Amniotic stem cell (primary cell): ENCODE data around the gene PDE8B.

Source experiments
- DNase-seq: peaks from one replicate; lab custom pipeline; 2025; lab: John Stamatoyannopoulos, UW

Gene PDE8B

DNA sequence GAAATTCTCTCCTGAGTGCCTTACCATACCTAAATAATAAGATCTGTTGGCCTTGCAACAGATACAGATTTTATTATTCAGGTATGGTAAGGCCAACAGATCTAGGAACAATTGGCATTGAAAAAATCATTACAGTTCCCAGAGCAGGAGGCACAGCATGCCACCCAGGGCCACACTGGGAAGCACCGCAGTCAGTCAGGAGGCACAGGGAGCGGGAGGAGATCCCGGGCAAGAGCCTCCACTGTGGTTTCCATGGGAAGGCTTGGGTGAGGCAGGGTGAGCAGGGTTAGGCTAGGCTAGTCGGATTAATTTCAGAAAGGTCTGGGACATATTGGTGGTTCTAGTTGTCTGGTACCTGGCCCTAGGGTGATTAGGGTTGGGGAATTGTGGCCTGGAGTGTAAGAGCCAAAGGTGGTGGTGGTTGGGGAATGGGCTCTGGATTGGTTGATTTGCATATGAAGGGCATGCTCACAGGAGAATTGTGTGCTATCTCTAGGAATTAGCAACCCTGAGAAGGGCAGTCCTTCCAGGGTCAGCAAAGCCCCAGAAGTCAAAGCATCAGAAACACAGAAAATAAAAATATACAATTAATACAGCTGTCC lies 111.4 kb downstream of the PDE8B start:
- no peak for DNase-seq

DNA sequence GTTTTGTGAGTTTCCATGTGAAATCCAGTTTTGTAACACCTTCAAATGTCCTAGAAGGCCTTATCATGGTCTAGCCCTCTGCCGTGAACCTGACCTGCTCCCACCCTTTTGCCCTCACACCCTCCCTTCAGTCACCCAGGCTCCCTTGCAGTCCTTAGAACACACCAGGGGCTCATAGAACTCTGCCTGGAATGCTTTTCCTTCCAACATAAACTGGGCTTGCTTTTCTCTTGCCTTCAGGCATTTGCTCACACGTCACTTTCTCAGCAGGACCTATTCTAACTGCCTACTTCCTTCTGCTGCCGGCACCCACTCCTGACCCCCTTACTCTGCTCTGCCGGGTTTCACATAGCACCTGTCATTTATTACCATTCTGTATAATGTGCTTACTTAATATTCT lies 111.9 kb downstream of the PDE8B start:
- no peak for DNase-seq

DNA sequence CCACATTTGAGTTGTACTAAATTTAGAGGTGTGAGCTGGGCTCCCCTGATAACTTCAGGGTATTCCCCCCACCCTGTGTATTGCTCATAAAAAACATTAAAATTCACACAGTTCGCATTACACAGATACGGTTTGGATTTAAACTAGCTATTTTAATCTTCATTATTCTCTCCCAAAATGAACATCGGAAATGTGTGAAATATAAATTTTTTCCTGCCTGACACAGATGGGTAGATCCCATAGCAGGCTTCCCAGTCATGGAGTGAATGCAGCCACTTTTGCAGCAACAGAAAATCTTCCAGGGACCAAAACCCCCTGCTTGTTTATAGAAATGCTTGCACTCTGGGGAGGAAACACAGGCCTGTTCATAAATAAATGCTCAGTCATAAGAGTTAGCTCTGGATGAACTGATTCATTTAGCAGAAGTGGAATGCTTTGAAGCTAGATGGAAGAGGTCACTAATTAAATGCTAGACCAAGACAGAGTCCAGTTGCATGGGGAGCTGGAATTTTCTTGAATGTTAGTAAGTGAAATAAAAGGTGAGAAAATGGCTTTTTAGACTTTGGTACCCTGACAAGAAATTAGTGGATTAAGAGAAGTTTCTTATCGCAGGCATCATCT lies 115.6 kb downstream of the PDE8B start:
- no peak for DNase-seq

DNA sequence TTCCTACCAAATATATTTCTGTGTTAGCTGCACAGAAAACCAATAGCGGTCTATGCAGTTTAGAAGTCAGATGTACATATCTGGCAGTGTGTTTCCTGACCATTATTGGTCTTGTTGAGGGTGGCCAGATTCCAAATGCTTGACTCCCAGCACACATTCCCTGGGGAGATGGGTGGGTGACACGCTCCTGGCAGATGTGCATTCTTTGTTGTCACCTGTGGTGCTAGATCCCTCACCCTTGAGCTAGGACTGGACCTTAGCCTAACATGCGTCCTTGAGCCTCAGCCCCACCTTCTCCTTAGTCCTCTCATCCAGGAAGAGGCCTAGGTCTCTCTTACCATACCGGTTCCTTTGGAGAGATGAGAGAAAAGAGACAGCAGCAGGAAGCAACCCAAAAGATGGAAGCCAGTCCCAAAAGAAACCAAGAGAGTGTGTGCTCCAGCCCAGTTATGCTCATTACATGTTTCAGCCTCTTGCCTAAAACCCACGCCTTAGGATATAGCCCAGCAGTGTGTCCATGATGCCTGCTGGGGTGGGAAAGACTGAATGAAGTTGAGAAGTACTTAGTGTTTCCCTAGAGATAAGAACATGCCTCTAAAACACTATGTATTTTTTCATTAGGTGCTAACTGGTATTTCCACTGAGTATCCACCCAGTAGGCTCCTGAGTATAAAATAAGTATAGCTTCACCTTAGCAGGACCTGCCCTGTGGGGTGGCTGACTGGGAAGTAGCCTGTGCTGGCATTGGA lies 116.7 kb downstream of the PDE8B start:
- DNase-seq, result no peak

DNA sequence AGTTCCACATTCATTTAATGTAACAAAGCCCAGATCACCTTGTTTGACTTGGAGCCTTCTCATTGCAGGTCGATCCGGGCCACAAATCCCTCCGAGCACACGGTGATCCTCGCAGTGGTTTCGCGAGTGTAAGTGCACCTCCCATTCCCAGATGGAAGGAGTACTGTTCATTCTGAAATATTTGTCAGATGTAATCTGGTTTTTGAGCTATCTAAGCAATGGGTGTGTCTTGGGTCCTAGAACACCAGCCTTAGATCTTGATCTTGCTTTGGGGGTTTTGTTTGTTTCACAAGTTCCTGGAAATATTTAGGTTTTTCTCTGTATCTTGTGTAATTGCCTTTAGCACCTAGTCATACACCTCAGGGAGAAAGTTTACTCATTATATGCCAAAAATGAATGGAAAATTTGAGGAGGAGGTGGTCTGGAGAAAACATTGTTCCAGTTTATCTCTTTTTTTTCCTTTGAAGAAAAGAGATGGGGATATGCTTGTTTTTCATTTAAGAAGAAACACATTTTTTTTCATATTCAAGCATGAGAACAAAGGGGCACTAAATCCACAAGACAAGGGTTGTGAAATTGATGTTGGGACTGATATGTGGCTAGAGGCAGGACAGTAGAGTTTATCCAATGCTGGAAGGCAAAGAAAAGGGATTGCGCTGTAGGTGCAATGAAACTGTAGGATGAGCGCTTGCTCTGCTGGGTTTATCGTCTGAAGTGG lies 118.6 kb downstream of the PDE8B start:
- no peak for DNase-seq

DNA sequence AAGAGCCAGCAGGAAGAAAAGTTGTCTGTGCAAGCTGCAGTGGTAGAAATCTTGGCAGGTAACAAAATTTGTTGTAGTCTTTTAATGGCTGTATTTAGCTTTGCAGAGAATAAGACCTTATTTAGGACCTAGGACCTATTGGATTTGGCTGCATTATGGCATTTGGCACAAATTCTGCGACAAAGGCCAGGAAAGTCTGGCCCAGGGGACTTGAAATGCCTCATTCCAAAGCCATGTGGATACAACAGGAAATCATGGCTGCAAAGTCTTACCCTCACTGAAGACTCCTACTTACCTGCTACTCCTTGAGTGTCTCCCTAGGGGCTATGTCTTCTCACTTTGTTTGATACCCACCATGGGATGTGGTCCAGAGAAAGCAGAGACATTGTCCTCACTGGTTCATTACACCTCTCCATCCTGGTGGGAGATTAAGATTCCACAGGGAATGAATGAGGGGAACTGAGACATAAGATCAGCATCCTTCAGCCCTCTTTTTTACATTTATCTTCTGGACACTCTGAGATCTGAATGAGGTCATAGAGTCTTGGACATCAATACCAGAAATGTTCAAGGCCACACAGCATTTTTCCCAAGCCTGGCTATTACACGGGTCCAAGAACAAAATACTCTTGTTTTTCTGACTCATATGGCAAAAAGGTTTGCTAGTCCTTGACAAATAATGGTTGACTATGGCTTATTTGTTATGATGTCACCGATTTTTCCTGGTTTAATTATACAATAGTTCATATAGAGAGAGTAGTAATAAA lies 119.4 kb downstream of the PDE8B start:
- DNase-seq, result no peak

DNA sequence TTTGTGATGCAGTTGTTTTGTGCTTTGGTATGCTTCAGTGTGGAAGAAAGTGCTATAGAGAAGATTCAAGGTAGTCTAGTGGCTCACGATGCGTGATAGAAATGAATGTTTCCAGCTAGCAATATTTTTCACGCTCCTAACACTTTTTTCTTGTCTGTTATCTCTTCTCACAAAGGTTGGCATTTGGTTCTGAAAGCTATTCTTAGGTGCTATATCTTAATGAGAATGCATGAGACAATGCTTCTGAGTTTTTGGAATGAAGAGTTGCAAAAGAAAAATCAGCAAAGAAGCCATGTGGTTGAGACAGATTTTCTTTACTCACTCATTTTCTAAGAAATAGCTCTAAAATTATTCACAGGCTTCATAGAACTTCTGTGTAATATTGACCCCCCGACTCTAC lies 122.6 kb downstream of the PDE8B start:
- no peak for DNase-seq

DNA sequence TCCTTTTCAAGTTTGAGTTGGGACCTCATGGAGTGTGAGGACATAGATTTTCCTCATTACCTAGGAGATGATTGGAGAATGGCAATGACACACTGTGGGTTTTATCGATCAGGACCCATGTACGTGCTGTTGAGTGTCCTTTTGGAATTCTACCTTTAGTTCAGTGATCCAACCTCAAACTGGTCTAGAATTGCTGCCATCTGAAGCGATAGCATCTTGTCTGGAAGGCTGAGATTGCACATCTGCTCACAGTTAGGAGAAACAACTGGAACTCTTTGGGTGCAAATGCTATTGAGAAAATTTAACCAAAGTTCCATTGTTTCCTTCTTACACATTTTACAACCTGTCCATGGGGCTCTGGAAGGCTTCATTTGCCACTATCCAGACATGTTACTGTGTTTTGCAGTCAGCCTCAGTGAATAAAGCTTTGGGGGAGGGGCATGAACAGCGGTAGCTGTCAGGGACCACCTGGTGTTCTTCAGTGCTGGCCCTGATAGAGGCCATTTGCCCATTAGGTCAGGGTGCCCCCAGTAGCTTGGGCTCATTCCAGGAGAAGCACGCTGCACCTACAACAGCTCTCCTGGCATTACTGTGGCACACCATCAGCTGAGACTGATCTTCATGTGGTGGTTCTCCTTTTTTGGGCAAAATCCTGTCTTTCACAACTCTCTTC lies 123.1 kb downstream of the PDE8B start:
- DNase-seq, result no peak

DNA sequence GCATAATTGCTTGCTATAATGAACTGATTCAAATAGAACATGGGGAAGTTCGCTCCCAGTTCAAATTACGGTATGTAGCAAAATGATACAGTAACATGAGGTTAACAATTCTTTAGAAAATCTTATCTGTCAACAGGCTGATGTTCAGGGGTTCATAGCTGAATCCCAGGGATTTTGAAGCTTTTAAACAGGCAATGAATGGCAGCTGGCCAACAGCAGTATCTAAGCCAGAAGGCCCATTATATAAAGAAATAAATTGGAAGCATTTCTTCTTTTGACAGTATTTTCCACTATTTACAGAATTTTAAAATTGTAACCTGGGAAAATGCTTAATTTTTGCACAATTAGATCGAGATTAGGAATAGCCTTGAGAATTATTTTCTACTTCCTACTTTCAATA lies 126.8 kb downstream of the PDE8B start:
- DNase-seq, result no peak

DNA sequence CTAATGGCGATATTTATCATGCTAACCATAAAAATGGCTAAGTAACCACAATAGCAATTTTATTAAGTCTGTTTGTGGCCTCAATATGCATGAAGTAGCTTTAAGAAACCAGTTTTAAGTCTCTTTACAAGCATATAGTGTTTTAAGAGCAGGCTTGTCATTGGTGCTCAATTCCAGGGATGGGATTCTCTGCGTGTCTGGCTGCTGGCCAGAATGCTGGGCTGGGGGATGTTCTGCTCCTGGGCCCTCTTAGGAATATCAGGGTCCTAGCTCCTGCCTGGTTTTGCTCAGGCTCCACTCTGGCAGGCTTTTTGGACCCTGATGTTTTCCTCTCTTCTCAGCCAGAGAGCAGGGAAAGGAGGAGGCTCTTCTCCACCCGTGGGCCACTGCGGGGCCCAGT lies 127.2 kb downstream of the PDE8B start:
- no peak for DNase-seq

DNA sequence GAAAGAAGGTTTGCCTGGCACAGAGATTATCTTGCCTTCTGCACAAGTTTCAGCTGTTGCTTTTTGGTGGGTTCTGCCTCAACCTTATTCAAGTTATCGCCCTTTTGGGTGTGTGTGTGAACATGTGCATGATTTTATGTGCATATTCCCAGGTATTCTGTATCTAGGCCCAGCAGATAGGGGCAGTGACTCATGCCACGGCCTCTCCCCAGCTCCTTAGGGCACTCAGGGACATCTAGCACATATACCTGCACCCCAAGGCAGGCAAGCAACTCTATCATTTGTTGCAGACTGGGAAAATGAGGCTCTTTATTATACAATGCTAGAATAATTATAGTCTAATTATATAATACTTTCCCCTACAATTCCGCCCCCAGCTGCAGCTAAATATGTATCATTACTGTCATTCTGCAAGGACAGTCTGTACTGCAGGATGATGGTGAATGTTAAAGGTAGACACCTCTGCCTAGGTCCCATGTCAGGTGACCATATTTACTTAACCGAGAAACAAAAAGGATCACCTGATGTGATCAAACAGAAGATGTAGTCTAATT lies 128.9 kb downstream of the PDE8B start:
- DNase-seq, result no peak

DNA sequence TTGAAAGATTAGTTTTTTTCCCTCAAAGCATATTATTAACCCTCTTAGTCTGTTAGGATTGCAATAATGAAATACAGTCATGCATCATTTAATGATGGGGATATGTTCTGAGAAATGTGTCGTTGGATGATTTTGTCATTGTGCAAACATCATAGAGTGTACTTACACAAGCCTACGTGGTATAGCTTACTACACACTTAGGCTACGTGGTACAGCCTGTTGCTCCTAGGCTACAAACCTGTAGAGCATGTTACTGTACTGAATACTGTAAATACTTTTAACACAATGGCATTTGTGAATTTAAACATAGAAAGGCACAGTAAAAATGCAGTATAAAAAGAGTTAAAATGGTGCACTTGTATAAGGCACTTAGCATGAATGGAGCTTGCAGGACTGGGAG lies 132.7 kb downstream of the PDE8B start:
- no peak for DNase-seq

DNA sequence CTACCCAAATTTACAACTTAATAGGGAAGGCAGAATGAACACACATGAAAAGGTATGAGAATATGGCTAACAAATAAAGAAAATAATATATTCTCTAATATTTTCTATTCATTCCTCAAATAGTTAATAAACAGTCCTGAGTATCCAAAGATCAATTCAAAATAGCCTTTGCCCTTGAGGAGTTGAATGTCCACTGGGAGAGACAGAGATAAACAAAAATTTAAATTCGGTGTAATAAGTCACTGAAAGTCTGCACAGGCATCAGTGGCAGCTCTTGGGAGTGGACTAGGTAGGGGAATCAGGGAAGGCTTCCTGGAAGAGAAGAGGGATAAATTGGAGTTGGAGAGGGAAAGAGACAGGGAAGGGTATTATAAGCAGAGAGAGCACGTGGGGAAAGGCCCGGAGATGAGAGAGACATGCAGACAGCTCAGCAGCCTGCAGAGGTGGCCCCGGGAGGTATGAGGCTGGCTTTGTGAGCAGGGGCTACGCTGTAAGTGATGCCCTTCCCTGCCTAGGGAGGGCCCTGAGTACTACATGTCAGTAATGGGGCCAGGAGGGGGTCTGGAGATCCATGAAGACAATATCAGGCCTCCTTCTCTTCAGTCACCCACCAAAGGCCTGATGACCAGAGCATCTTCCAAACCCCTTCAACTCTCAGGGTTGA lies 137.1 kb downstream of the PDE8B start:
- DNase-seq, result no peak

DNA sequence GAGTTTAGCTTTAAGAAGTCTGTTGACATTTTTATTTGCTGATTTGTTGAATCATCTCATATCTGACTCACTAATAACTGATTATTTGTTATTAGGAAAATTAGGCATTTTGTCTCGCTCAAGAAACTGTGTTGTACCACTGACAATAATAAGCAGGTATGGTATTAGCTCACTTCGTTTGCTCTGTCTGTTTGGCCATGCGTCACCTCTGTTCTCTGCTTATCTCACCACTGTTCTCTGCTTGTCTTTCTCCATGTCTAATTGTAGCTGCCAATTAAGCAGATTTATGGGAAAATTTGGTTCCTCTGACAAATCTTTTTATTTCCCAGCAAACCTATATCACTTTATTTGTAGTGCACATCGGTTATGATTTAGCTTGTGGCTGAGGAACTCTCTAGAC lies 142.8 kb downstream of the PDE8B start:
- no peak for DNase-seq

DNA sequence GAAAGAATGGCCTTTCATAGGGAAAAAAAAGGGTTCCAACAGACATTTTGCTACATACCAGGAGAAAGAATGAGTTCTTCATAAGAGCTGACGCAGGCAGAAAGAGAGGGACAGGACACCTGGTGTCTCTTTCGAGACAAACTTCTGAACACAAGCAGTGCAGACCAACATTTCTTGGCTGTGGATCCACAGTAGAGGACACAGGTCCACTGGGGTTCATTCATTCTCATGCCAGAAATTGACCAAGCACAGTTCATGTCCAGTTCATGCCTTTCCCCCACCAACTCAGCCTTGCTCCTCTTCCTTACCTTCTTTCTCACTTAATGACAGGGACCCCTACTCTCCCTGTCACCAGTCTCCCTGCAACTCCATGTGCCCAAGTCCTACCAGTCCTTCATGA lies 144.0 kb downstream of the PDE8B start:
- no peak for DNase-seq

DNA sequence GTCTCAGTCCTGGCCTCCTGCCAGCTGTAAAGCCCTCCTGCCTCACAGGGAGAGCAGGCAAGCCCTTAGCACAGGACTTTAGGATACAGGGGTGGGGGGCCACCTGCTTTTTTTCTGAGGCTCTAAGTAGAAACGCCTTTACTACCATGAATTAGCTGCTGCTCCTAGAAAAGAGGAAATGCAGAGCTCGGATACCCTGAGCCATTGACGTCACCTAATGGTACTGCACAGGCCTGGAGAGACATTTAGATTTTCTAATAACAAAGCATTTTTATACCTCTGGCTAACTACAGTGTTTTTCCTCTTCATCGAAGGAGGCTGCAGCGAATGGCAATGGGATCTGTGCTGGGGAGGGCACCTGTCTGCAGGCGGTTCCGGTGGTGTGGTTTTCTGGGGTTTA lies 144.6 kb downstream of the PDE8B start:
- DNase-seq, result no peak

DNA sequence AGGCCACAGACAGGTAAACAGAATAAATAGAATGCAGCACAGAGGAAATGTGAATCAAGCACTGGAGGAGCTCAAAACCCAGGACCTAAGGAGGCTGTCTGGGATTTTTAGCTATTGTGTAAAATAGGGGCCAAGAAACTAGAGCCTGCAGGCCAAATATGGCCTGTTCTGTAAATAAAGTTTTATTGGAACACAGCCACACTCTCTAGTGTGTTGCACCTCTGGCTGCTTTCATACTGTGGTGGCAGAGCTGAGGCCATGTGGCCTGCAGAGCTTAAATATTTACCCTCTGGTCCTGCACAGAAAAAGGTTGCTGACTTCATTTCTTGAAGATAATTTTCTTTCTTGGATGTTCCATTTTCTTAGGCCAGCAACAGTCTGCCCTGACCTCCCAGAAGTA lies 145.3 kb downstream of the PDE8B start:
- DNase-seq, result no peak

DNA sequence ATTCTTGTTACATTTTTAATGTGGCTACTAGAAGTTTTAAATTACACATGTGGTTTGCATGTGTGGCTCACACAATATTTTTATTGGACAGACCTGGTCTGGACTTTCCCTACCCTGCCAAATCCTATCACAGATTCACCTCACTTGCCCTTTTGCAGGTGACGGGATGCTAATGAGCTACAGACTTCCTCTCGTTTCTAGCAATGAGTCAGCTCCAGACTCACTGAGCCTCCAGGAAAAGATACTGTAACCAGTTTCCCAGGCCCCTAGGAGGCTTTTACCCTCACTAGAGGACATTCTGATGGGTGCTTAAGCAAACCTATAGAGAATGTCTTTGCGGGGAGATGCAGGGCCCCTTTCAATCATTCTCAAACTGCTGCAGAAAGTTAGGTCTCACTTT lies 146.3 kb downstream of the PDE8B start:
- DNase-seq, result no peak

DNA sequence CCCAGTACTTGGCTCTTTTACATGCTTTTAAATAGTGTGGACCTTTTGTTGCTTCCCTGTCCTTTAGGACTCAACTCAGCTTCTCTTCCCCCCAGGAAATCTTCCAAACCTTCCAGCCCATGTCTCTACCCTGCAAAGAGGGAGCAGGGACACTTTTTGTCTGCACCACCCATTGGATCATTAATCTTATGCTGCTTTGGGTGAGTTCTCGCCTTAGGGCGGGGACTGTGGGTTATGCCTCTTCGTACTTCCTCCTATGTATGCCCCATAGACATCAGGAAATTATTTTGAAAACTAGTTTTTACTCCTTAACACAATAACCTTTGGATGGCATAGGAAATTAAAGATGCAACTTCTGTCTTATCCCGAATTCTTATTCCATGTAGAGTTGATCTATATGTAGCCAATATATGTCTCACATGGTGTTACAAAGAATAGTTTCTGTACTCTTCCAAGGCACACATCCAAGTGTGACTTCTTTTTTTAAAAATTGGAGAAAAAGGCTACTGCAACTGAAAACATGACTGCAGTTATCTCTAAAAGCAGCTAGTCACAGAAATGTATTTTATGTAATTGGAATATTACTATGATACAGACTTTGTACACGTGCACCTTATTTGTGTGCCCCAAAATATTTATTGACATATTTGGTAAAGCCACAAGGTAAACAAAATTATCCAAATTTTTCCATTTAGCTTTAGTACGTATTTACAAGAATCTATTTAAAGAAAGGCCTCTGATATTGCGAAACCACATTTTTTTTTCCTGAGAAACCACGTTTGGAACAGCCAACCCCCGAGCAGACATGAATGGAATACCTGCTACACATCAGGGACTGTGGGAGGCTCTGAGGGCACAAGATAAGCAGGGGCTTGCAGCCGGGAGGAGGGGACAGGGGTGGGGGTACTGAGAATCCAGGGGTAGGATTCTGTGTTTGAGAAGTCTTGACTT lies 148.1 kb downstream of the PDE8B start:
- DNase-seq, result no peak

DNA sequence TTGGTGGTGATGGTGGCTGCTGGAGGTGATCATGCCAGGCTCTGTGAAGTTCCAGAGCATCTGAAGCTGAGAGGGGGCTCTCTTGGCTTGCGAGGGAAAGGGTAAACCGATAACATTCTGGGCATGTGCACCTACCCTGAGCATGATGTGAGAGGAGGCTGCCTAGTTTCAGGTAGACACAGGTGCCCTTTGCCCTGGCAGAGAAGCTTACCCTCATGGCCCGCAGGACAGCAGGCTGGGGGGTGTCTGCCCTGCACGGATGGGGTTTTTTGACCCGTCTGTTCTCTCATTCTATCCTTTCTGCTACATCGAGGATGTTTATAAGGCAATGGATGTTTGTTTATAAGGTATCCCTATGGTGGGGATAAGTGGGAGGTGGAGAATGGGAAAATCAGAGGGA lies 148.8 kb downstream of the PDE8B start:
- DNase-seq, result no peak
